HG03045 (cell line): ENCODE results near the gene BICD2.

Source experiments
- ATAC-seq: cut with Tn5 transposase; IDR thresholded peaks from one replicate; pipeline ENCODE4 v1.9.1; 2021; ENCODE audit warnings: mild to moderate bottlenecking, moderate library complexity; ENCODE audit not compliant: unreplicated experiment

BICD2 gene

GRCh38 chr9:92749071-92749933, 15.3 kb downstream of the BICD2 start:
- ATAC-seq, result no peak

- ATAC-seq, result no peak
Measured at GRCh38 chr9:92748233-92748497, 16.5 kb downstream of the BICD2 start.

GRCh38 chr9:92747459-92748232, 17.0 kb downstream of the BICD2 start:
- no peak for ATAC-seq

GRCh38 chr9:92746567-92747458, 17.8 kb downstream of the BICD2 start:
- ATAC-seq, result no peak

- ATAC-seq, result no peak
Measured at GRCh38 chr9:92745881-92746280, 18.8 kb downstream of the BICD2 start.

- ATAC-seq, result no peak
Measured at GRCh38 chr9:92745331-92745730, 19.3 kb downstream of the BICD2 start.

- ATAC-seq, result no peak
Measured at GRCh38 chr9:92740969-92741368, 23.7 kb downstream of the BICD2 start.

GRCh38 chr9:92740446-92740961, 24.1 kb downstream of the BICD2 start:
- no peak for ATAC-seq

- ATAC-seq, result no peak
Measured at GRCh38 chr9:92740009-92740408, 24.6 kb downstream of the BICD2 start.

GRCh38 chr9:92739346-92739970, 25.2 kb downstream of the BICD2 start:
- ATAC-seq, result no peak

- no peak for ATAC-seq
Measured at GRCh38 chr9:92738661-92739081, 26.0 kb downstream of the BICD2 start.

GRCh38 chr9:92737611-92738299, 26.9 kb downstream of the BICD2 start:
- ATAC-seq, result no peak

- ATAC-seq, result no peak
Measured at GRCh38 chr9:92737216-92737606, 27.4 kb downstream of the BICD2 start.

GRCh38 chr9:92736563-92737215, 27.9 kb downstream of the BICD2 start:
- ATAC-seq, result no peak

- ATAC-seq, result no peak
Measured at GRCh38 chr9:92735636-92736562, 28.7 kb downstream of the BICD2 start.

- ATAC-seq, result no peak
Measured at GRCh38 chr9:92734931-92735635, 29.6 kb downstream of the BICD2 start.

GRCh38 chr9:92730897-92731296, 33.7 kb downstream of the BICD2 start:
- no peak for ATAC-seq

- ATAC-seq, result no peak
Measured at GRCh38 chr9:92729735-92730155, 34.9 kb downstream of the BICD2 start.
